ENCODE measurements around the gene UACA. TPM values are rescaled to one million over a fixed set of nuclear protein-coding genes. Genes with fewer than 3 reads are reported as not detected.
"Not testable (repeated sequence)": the region's sequence is repeated elsewhere in the genome, so short reads cannot be mapped to it uniquely, and the experiment has no call there.

The UACA gene, protein sequence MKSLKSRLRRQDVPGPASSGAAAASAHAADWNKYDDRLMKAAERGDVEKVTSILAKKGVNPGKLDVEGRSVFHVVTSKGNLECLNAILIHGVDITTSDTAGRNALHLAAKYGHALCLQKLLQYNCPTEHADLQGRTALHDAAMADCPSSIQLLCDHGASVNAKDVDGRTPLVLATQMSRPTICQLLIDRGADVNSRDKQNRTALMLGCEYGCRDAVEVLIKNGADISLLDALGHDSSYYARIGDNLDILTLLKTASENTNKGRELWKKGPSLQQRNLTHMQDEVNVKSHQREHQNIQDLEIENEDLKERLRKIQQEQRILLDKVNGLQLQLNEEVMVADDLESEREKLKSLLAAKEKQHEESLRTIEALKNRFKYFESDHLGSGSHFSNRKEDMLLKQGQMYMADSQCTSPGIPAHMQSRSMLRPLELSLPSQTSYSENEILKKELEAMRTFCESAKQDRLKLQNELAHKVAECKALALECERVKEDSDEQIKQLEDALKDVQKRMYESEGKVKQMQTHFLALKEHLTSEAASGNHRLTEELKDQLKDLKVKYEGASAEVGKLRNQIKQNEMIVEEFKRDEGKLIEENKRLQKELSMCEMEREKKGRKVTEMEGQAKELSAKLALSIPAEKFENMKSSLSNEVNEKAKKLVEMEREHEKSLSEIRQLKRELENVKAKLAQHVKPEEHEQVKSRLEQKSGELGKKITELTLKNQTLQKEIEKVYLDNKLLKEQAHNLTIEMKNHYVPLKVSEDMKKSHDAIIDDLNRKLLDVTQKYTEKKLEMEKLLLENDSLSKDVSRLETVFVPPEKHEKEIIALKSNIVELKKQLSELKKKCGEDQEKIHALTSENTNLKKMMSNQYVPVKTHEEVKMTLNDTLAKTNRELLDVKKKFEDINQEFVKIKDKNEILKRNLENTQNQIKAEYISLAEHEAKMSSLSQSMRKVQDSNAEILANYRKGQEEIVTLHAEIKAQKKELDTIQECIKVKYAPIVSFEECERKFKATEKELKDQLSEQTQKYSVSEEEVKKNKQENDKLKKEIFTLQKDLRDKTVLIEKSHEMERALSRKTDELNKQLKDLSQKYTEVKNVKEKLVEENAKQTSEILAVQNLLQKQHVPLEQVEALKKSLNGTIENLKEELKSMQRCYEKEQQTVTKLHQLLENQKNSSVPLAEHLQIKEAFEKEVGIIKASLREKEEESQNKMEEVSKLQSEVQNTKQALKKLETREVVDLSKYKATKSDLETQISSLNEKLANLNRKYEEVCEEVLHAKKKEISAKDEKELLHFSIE (N-terminal part only)
- total RNA-seq = under 1 TPM; 0.53 to 0.81 TPM
- not detected for polyA plus RNA-seq

GRCh38 chr15:70763120-70763949 lies at the start of gene UACA:
UACA (minus strand) TSS chr15:70763558; CDS start chr15:70763407, 151 bp downstream.
- Mint-ChIP-seq H3K4me3 (peak within 1 kb of the TSS; percentile 68 to 88 (median 81)), H3K4me1 (peaks cover 12 to 21% (median 17%) of the 10 kb centered on the region in 3 donors), H3K36me3 (peaks cover 0 to 2% (median 0%) of the 10 kb centered on the region in 3 donors), H3K27me3 (peaks cover 36 to 75% of the 10 kb centered on the region in 2 donors), H3K27ac (peak within 1 kb of the TSS in 1 of 8 donors; percentile 48), H3K9me3 (peaks cover 0 to 2% (median 0%) of the 10 kb centered on the region in 5 donors)
- peaks cover 16% of the 10 kb centered on the region for H3K27me3 ChIP-seq (ENCODE audit: insufficient read depth, low read length, poor library complexity, severe bottlenecking)
- H3K27ac ChIP-seq (ENCODE audit: low read depth, low read length) = no peak within 1 kb of the TSS
- ChIA-PET POLR2A (no interaction called here), CTCF (no interaction called here)
- peaks cover 16% of the 10 kb centered on the region for H3K4me1 ChIP-seq (ENCODE audit: insufficient read depth, low read length)
- peak; percentile 10 to 66 (median 44) for DNase-seq
- peak within 1 kb of the TSS; percentile 49 for H3K4me3 ChIP-seq (ENCODE audit: low read length)
- no peaks in the 10 kb centered on the region for H3K36me3 ChIP-seq (ENCODE audit: insufficient read depth, low read length)
- H3K9me3 ChIP-seq (ENCODE audit: low read length) = no peaks in the 10 kb centered on the region

DNA sequence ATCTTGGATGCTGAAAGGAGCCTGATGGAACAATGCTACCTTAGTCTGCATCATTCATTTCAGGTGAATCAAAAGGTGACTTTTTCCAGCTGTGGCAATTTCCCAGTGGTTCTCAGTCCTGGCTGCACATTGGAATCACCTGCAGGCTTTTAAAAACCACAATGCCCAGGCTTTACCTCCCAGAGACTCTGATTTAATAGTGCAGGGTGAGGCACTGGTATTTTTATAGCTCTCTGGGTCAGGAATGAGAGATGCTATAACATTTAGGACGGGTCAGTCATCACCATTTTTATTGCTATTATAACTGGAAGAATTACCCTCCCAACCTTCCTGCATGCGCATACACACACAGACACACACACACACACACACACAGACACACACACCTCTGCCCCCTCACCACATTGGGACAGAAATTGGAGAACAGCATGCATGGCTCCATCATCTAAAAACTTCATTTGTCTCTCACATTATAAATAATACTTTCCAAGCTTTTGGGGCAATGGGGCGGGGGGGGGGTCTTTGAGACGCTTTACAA lies 49.5 kb upstream of the UACA start:
- Mint-ChIP-seq H3K4me3 (no peak overlapping the region), H3K9me3 (no peaks in the 10 kb centered on the region), H3K36me3 (no peaks in the 10 kb centered on the region), H3K4me1 (peaks cover 4 to 5% (median 5%) of the 10 kb centered on the region in 3 donors), H3K27ac (no peak overlapping the region), H3K27me3 (peaks cover 6 to 18% of the 10 kb centered on the region in 2 donors)
- Histone ChIP-seq H3K4me1 (ENCODE audit: insufficient read depth, low read length) (no peaks in the 10 kb centered on the region), H3K4me3 (ENCODE audit: low read length) (no peak overlapping the region), H3K27me3 (ENCODE audit: insufficient read depth, low read length, poor library complexity, severe bottlenecking) (no peaks in the 10 kb centered on the region), H3K27ac (ENCODE audit: low read depth, low read length) (no peak overlapping the region), H3K36me3 (ENCODE audit: insufficient read depth, low read length) (no peaks in the 10 kb centered on the region), H3K9me3 (ENCODE audit: low read length) (no peaks in the 10 kb centered on the region)
- CTCF ChIA-PET = interaction anchor here (1.7 kb wide), 1 partner anchor 17 kb away, joined by 3 read pairs; no protein-coding TSS in a partner anchor
- DNase-seq = no peak
- POLR2A ChIA-PET = no interaction called here

DNA sequence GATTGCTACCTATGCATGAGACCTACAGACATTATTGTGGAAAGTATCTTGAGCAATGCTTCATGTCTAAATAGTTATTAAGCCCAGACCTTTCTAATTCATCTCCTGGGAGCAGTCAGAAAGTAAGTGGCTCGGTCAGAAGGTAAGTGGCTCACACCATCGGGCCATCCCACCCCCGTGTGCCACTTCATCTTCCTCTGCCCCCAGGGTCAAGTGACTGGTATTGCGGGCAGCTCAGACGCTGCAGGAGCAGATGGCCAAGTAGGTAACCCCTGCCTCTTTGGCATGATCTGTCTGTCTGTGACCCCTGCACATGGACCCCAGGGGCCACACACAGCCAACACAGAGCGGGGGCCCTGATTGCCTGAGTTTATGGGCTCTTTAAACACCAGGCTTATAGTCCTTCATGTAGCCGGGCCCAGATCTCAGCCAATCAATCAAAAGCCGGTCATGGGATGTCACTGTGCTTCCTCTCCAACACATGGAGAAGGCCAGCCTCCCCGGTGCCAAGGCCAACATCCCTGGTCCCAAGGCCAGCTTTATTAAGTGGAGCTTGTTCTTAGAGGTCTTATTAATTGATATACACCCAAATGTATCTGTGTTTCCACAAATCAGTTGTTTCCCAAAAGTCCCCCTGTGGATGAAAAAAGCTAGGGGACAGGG lies 47.7 kb upstream of the UACA start:
- POLR2A ChIA-PET = no interaction called here
- H3K36me3 Mint-ChIP-seq = no peaks in the 10 kb centered on the region
- peaks cover 8 to 21% of the 10 kb centered on the region in 2 donors for H3K27me3 Mint-ChIP-seq
- H3K4me1 ChIP-seq (ENCODE audit: insufficient read depth, low read length) = no peaks in the 10 kb centered on the region
- no peak overlapping the region for H3K27ac ChIP-seq (ENCODE audit: low read depth, low read length)
- no peaks in the 10 kb centered on the region for H3K27me3 ChIP-seq (ENCODE audit: insufficient read depth, low read length, poor library complexity, severe bottlenecking)
- DNase-seq = no peak
- no peaks in the 10 kb centered on the region for H3K36me3 ChIP-seq (ENCODE audit: insufficient read depth, low read length)
- H3K4me1 Mint-ChIP-seq = peaks cover 4 to 5% (median 5%) of the 10 kb centered on the region in 3 donors
- H3K4me3 ChIP-seq (ENCODE audit: low read length) = no peak overlapping the region
- CTCF ChIA-PET = interaction anchor here (0.6 to 1.7 kb wide), 8 partner anchors 10 to 1333 kb away, joined by 3 to 7 read pairs (median 4); no protein-coding TSS in a partner anchor
- H3K27ac Mint-ChIP-seq = no peak overlapping the region
- H3K4me3 Mint-ChIP-seq = no peak overlapping the region
- no peaks in the 10 kb centered on the region for H3K9me3 ChIP-seq (ENCODE audit: low read length)
- no peaks in the 10 kb centered on the region for H3K9me3 Mint-ChIP-seq

DNA sequence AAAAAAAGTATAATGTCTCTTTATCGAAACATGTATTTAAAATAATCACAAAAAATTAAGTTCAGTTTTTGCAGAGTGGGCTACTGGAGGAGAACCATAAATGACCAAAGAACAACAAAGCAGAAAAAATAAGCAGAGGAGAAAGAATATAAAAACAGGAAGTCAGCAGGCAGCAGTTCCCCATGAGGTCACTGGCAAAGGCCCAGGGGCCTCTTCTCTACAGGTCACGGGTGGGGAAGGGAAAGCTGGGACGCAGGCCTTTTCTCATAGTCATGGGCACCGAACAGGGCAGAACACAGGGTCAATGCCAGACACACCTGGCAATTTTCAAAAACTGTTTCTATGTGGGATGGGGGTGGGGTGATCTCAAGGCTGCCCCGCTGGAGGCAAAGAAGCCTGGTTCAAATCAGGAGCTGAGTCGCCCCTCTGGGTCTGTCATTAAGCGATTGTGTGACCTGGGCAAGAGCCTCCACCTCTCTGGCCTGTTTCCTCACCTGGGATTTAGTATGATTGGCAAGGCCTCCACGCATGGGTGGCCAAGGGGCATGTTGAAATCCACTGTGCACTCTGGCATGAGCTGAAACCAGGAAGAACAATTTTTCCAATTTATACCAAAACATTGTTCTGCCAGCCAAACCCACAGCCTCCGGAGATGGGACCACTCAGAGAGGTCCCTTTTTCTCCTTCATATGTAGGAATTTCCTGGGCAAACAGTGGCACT lies 43.8 kb upstream of the UACA start:
- H3K4me3 Mint-ChIP-seq = no peak overlapping the region
- Histone ChIP-seq H3K4me1 (ENCODE audit: insufficient read depth, low read length) (no peaks in the 10 kb centered on the region), H3K4me3 (ENCODE audit: low read length) (no peak overlapping the region), H3K9me3 (ENCODE audit: low read length) (no peaks in the 10 kb centered on the region), H3K27ac (ENCODE audit: low read depth, low read length) (no peak overlapping the region), H3K27me3 (ENCODE audit: insufficient read depth, low read length, poor library complexity, severe bottlenecking) (no peaks in the 10 kb centered on the region), H3K36me3 (ENCODE audit: insufficient read depth, low read length) (no peaks in the 10 kb centered on the region)
- no peak for DNase-seq
- peaks cover 8 to 32% of the 10 kb centered on the region in 2 donors for H3K27me3 Mint-ChIP-seq
- ChIA-PET POLR2A (no interaction called here), CTCF (no interaction called here)
- peaks cover 3 to 4% (median 4%) of the 10 kb centered on the region in 3 donors for H3K4me1 Mint-ChIP-seq
- peak overlapping the region in 1 of 8 donors; percentile 47 for H3K27ac Mint-ChIP-seq
- no peaks in the 10 kb centered on the region for H3K9me3 Mint-ChIP-seq
- no peaks in the 10 kb centered on the region for H3K36me3 Mint-ChIP-seq

DNA sequence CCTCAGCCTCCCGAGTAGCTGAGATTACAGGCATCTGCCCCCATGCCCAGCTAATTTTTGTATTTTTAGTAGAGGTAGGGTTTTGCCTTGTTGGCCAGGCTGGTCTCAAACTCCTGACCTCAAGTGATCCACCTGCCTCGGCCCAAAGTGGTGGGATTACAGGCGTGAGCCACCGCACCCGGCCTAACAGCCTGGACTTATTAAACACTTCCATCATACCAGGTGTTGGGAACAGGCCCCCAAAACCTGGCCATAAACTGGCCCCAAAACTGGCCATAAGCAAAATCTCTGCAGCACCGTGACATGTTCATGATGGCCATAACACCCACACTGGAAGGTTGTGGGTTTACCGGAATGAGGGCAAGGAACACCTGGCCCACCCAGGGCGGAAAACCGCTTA lies 41.0 kb upstream of the UACA start:
- H3K9me3 Mint-ChIP-seq; H3K36me3 Mint-ChIP-seq; POLR2A ChIA-PET; H3K4me3 ChIP-seq (ENCODE audit: low read length); H3K27ac ChIP-seq (ENCODE audit: low read depth, low read length); H3K9me3 ChIP-seq (ENCODE audit: low read length); DNase-seq; H3K4me1 Mint-ChIP-seq; CTCF ChIA-PET; H3K4me3 Mint-ChIP-seq; H3K27me3 ChIP-seq (ENCODE audit: insufficient read depth, low read length, poor library complexity, severe bottlenecking); H3K4me1 ChIP-seq (ENCODE audit: insufficient read depth, low read length); H3K36me3 ChIP-seq (ENCODE audit: insufficient read depth, low read length); H3K27ac Mint-ChIP-seq: not testable (repeated sequence)
- H3K27me3 Mint-ChIP-seq = peaks cover 10 to 20% of the 10 kb centered on the region in 2 donors

DNA sequence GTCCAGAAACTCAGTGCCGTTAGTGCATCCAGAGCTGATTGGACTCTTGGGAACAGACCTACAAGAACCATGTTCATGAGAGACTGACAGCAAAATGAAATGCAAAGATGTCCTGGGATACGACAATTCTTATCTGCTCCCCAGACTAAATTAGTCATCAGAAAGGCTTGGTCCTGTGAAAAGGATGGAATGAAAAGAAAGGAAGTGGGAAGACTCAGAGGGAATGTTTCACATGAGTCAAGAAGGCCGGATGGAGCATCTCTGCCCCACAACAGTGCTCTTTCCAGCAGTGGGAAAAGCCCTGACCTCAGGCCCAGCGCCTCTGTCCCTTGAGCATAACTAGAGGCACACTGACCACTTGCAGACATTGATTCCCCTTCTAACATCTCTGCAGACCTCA lies 39.3 kb upstream of the UACA start:
- H3K36me3 Mint-ChIP-seq = no peaks in the 10 kb centered on the region
- no peak overlapping the region for H3K27ac Mint-ChIP-seq
- no peak for DNase-seq
- Histone ChIP-seq H3K4me1 (ENCODE audit: insufficient read depth, low read length) (no peaks in the 10 kb centered on the region), H3K4me3 (ENCODE audit: low read length) (no peak overlapping the region), H3K9me3 (ENCODE audit: low read length) (no peaks in the 10 kb centered on the region), H3K36me3 (ENCODE audit: insufficient read depth, low read length) (no peaks in the 10 kb centered on the region), H3K27me3 (ENCODE audit: insufficient read depth, low read length, poor library complexity, severe bottlenecking) (no peaks in the 10 kb centered on the region), H3K27ac (ENCODE audit: low read depth, low read length) (no peak overlapping the region)
- ChIA-PET POLR2A (no interaction called here), CTCF (no interaction called here)
- H3K9me3 Mint-ChIP-seq = no peaks in the 10 kb centered on the region
- H3K27me3 Mint-ChIP-seq = peaks cover 8 to 14% of the 10 kb centered on the region in 2 donors
- H3K4me3 Mint-ChIP-seq = no peak overlapping the region
- H3K4me1 Mint-ChIP-seq = no peaks in the 10 kb centered on the region

Data from CD8-positive, alpha-beta memory T cell (primary cell).